B cell (primary cell): ENCODE measurements around the gene COL6A1. TPM values are rescaled to one million over a fixed set of nuclear protein-coding genes. Genes with fewer than 3 reads are reported as not detected.

Experiments used
- ATAC-seq: fragments of 200-7000 bp; cut with Tn5 transposase; one replicate; pipeline ENCODE4 v1.10.0; 2021; ENCODE audit warnings: low read depth, mild to moderate bottlenecking, moderate number of reproducible peaks, moderate library complexity
- CTCF ChIA-PET: fragments of 350-600 bp; sonication (Branson Sonifier 250); formaldehyde crosslinking; loops from one replicate; lab custom pipeline; 2021; ENCODE audit warnings: antibody characterized with exemption, inconsistent platforms; lab: Charles Lee
- POLR2A ChIA-PET: fragments of 350-600 bp; sonication (Branson Sonifier 250); formaldehyde crosslinking; loops from one replicate; lab custom pipeline; 2021; ENCODE audit warnings: antibody characterized with exemption; lab: Charles Lee
- DNase-seq: peaks from one replicate; pipeline ENCODE4 v3.0.0; 2013
- H2AFZ ChIP-seq: 2 replicates; pipeline ENCODE4 v1.6.1; 2012; ENCODE audit warnings: mild to moderate bottlenecking, low read depth, low read length; ENCODE audit not compliant: insufficient read depth, poor library complexity, severe bottlenecking
- H3K27ac ChIP-seq, 2 donors: 1 replicate in 1 of 2; 2 replicates in 1 of 2; pipeline ENCODE4 v1.5.1; 2012 to 2013; ENCODE audit warnings: low read length in 2 of 2, mild to moderate bottlenecking in 2 of 2, moderate library complexity in 1 of 2
- H3K27me3 ChIP-seq, 4 experiments: fragments of 200-600 bp in 1 of 4; sonication (generic) in 1 of 4; replicated peaks in 1 of 4; 1 replicate in 2 of 4; 2 replicates in 2 of 4; pipeline versions ENCODE4 v1.6.1 to v1.7.0; 2013 to 2016; ENCODE audit warnings: low read length in 3 of 4, mild to moderate bottlenecking in 2 of 4, mixed read lengths in 1 of 4, moderate library complexity in 1 of 4; ENCODE audit not compliant: insufficient read depth in 4 of 4, control insufficient read depth in 3 of 4; ENCODE audit errors: control extremely low read depth in 1 of 4
- H3K36me3 ChIP-seq, 2 experiments: replicated peaks in 1 of 2; 1 replicate in 1 of 2; 2 replicates in 1 of 2; pipeline versions ENCODE4 v1.6.1 to v1.7.1; 2013; ENCODE audit warnings: low read length in 1 of 2; ENCODE audit not compliant: insufficient read depth in 2 of 2, control insufficient read depth in 1 of 2; ENCODE audit errors: control extremely low read depth in 1 of 2, extremely low read depth in 1 of 2
- H3K4me1 ChIP-seq, 2 donors: fragments of 200-600 bp in 1 of 2; sonication (generic) in 1 of 2; 1 replicate in 1 of 2; 2 replicates in 1 of 2; pipeline versions ENCODE4 v1.5.1 to v1.6.1; 2013 to 2017; ENCODE audit warnings: low read length in 2 of 2; ENCODE audit not compliant: control insufficient read depth in 2 of 2, insufficient read depth in 2 of 2
- H3K4me2 ChIP-seq: replicated peaks from 2 replicates; pipeline ENCODE3; 2012; ENCODE audit warnings: mild to moderate bottlenecking, low read depth, low read length; ENCODE audit not compliant: poor library complexity, severe bottlenecking
- H3K4me3 ChIP-seq, 5 experiments: fragments of 200-600 bp in 1 of 5; sonication (generic) in 1 of 5; 1 replicate in 3 of 5; 2 replicates in 2 of 5; pipeline versions ENCODE4 v1.5.1 to v1.7.0; 2011 to 2016; ENCODE audit warnings: low read length in 4 of 5, mild to moderate bottlenecking in 4 of 5, low read depth in 2 of 5, control low read depth in 1 of 5, moderate library complexity in 1 of 5; ENCODE audit not compliant: insufficient read depth in 1 of 5; ENCODE audit errors: control extremely low read depth in 1 of 5, extremely low read depth in 1 of 5
- H3K79me2 ChIP-seq: fragments of 200-600 bp; sonication (generic); one replicate; pipeline ENCODE4 v1.6.0; 2016; ENCODE audit warnings: low read length; ENCODE audit not compliant: control insufficient read depth, insufficient read depth
- H3K9ac ChIP-seq: fragments of 200-600 bp; sonication (generic); 2 replicates; pipeline ENCODE4 v1.6.1; 2017; ENCODE audit warnings: mild to moderate bottlenecking, low read length, moderate library complexity
- H3K9me3 ChIP-seq, 3 donors: one replicate each; pipeline versions ENCODE4 v1.6.1 to v1.7.1; 2013; ENCODE audit warnings: low read length in 2 of 3; ENCODE audit not compliant: control insufficient read depth in 2 of 3, insufficient read depth in 1 of 3; ENCODE audit errors: control extremely low read depth in 1 of 3
- H4K20me1 ChIP-seq: 2 replicates; pipeline ENCODE4 v1.6.0; 2012; ENCODE audit warnings: mild to moderate bottlenecking, low read length; ENCODE audit not compliant: insufficient read depth, control insufficient read depth, poor library complexity, severe bottlenecking
- H3K27ac Mint-ChIP-seq: one replicate; pipeline ENCODE4 v1.8.0; 2021; ENCODE audit warnings: mixed read lengths
- H3K27me3 Mint-ChIP-seq: one replicate; pipeline ENCODE4 v1.8.0; 2021; ENCODE audit warnings: mixed read lengths
- H3K4me1 Mint-ChIP-seq: one replicate; pipeline ENCODE4 v1.8.0; 2021; ENCODE audit warnings: mixed read lengths
- H3K4me3 Mint-ChIP-seq: one replicate; pipeline ENCODE4 v1.8.0; 2021; ENCODE audit warnings: mixed read lengths
- H3K9me3 Mint-ChIP-seq: one replicate; pipeline ENCODE4 v1.8.0; 2022; ENCODE audit warnings: mixed read lengths; ENCODE audit not compliant: insufficient read depth
- CTCF ChIP-seq: fragments of 200-600 bp; IDR thresholded peaks from one replicate; pipeline ENCODE4 v1.8.0; 2022; ENCODE audit warnings: antibody characterized with exemption, mild to moderate bottlenecking
- EZH2 ChIP-seq: IDR thresholded peaks from 2 replicates; pipeline ENCODE4 v1.6.1; 2012; ENCODE audit warnings: borderline replicate concordance, low read depth, mild to moderate bottlenecking, moderate library complexity, low read length; ENCODE audit not compliant: insufficient read depth, poor library complexity, severe bottlenecking
- WGBS: methylation state at CpG from one replicate; pipeline ENCODE4 v1.1.5; 2013; ENCODE audit warnings: missing lambda C conversion rate; ENCODE audit not compliant: insufficient coverage; 5-methylcytosine and 5-hydroxymethylcytosine counted together
- intact Hi-C: fragments of 100-400 bp; cut with micrococcal nuclease; formaldehyde crosslinking; loops from one replicate; pipeline ENCODE4 v1.10.0; 2022
- polyA plus RNA-seq: library from polyadenylated mRNA; depleted of rRNA; stranded (reverse); fragments of >200 nt; gene quantifications from 2 replicates; pipeline ENCODE4 v1.2.3, GENCODE V29; 2012
- total RNA-seq, 2 donors: library from RNA; stranded (reverse); fragments of 120-200 nt in 1 of 2; gene quantifications; 1 replicate in 1 of 2; 2 replicates in 1 of 2; pipeline versions ENCODE4 v1.2.3 to v1.2.4, GENCODE V29; 2013 to 2022

Gene COL6A1
- total and polyA plus RNA-seq, 2 donors (not counting 1 experiment from before 2014, with no cell fraction given), result 0.39 to 0.67 TPM

GRCh38 chr21:46031484-46031883 lies 49.9 kb downstream of the COL6A1 start:
- intact Hi-C loops, result no loop called here
- DNase-seq, result no peak
- no peak for ATAC-seq
- no peaks in the 10 kb centered on the region for H3K79me2 ChIP-seq
- H3K4me1 Mint-ChIP-seq, result no peaks in the 10 kb centered on the region
- H3K9ac ChIP-seq, result no peak overlapping the region
- no peaks in the 10 kb centered on the region for H3K36me3 ChIP-seq
- no peaks in the 10 kb centered on the region for H3K4me1 ChIP-seq
- no peak overlapping the region for H3K4me2 ChIP-seq
- H3K9me3 Mint-ChIP-seq, result peaks cover 7% of the 10 kb centered on the region
- no peaks in the 10 kb centered on the region for H3K27me3 ChIP-seq
- H4K20me1 ChIP-seq, result no peaks in the 10 kb centered on the region
- H3K27me3 Mint-ChIP-seq, result no peaks in the 10 kb centered on the region
- POLR2A ChIA-PET, result no interaction called here
- H3K27ac ChIP-seq, result no peak overlapping the region
- CTCF ChIA-PET, result no interaction called here
- H3K4me3 Mint-ChIP-seq, result no peak overlapping the region
- H3K4me3 ChIP-seq, result no peak overlapping the region
- no peak overlapping the region for H3K27ac Mint-ChIP-seq
- 73% methylated on average over 12 of the region's 12 CpGs for WGBS
- peaks cover 0 to 6% (median 3%) of the 10 kb centered on the region in 3 donors for H3K9me3 ChIP-seq
- TF ChIP-seq CTCF, result no peak
- TF ChIP-seq EZH2, result no peak
- no peak overlapping the region for H2AFZ ChIP-seq

DNA sequence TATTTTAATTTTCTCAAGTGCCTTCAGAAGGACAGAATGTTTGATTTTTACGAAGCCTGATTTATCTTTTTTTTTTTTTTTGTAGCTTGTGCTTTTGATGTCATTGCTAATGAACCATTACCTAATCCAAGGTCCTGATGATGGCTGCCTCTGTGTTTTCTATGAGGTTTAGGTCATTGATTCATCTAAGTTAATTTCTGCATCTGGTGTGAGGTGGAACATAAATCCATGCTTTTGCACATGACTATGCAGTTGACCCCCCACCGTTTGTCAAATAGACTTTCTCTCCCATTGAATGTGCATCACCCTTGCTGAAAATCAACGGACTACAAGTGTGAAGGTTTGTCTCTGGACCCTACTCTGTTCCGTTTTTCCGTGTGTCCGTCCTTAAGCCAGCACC lies 50.5 kb downstream of the COL6A1 start:
- no peak overlapping the region for H3K9ac ChIP-seq
- no peak overlapping the region for H3K27ac Mint-ChIP-seq
- no peaks in the 10 kb centered on the region for H3K27me3 ChIP-seq

More for the DNA sequence above, 50.5 kb downstream of the COL6A1 start:
- Histone ChIP-seq H3K4me2 (no peak overlapping the region), H3K4me3 (no peak overlapping the region), H2AFZ (no peak overlapping the region), H4K20me1 (no peaks in the 10 kb centered on the region), H3K79me2 (no peaks in the 10 kb centered on the region), H3K4me1 (no peaks in the 10 kb centered on the region), H3K36me3 (no peaks in the 10 kb centered on the region), H3K9me3 (peaks cover 0 to 8% (median 3%) of the 10 kb centered on the region in 3 donors), H3K27ac (no peak overlapping the region)
- Mint-ChIP-seq H3K4me1 (no peaks in the 10 kb centered on the region), H3K9me3 (peaks cover 7% of the 10 kb centered on the region), H3K4me3 (no peak overlapping the region), H3K27me3 (no peaks in the 10 kb centered on the region)
- ChIA-PET POLR2A (no interaction called here), CTCF (no interaction called here)
- ATAC-seq (no peak), DNase-seq (no peak)
- TF ChIP-seq EZH2, result no peak
- no peak for TF ChIP-seq CTCF
- 92% methylated on average over 5 of the region's 6 CpGs for WGBS
- intact Hi-C loops, result no loop called here
